ENCODE results near the gene ATP8B4.

The ATP8B4 gene

GRCh38 chr15:49832511-49832910, 286.5 kb downstream of the ATP8B4 start:
- Histone ChIP-seq H4K91ac (ENCODE audit: low read depth, low read length) (no peak overlapping the region), H4K12ac (ENCODE audit: low read depth, low read length) (no peak overlapping the region), H4K8ac (ENCODE audit: low read depth, low read length) (no peak overlapping the region), H3K9ac (ENCODE audit: low read length) (no peak overlapping the region), H2AFZ (ENCODE audit: insufficient read depth, low read length, poor library complexity) (no peak overlapping the region), H3K14ac (ENCODE audit: low read length) (no peak overlapping the region), H2AK5ac (ENCODE audit: low read length) (no peak overlapping the region), H3K79me1 (ENCODE audit: low read length) (peaks cover 3% of the 10 kb centered on the region), H2BK5ac (ENCODE audit: low read depth, low read length, poor library complexity) (no peak overlapping the region), H3K23ac (ENCODE audit: low read length) (no peak overlapping the region), H3K79me2 (ENCODE audit: control insufficient read depth, insufficient read depth, low read length, poor library complexity) (no peaks in the 10 kb centered on the region), H2BK120ac (ENCODE audit: insufficient read depth, low read length, poor library complexity) (no peak overlapping the region), H3K27me3 (ENCODE audit: insufficient read depth, low read length) (no peaks in the 10 kb centered on the region), H3K9me3 (ENCODE audit: insufficient read depth, low read depth, low read length) (no peaks in the 10 kb centered on the region), H3K36me3 (ENCODE audit: control insufficient read depth in 1 of 2, insufficient read depth in 2 of 2, low read length in 2 of 2) (no peaks in the 10 kb centered on the region), H2BK12ac (ENCODE audit: low read length) (peak overlapping the region; percentile 18), H3K4me1 (ENCODE audit: control insufficient read depth in 1 of 2, insufficient read depth in 2 of 2, low read length in 2 of 2) (peaks cover 4 to 10% of the 10 kb centered on the region in 2 experiments), H3K4ac (ENCODE audit: low read depth, low read length) (no peak overlapping the region), H3K4me2 (ENCODE audit: low read length) (no peak overlapping the region), H3K18ac (ENCODE audit: low read length) (no peak overlapping the region), H3K27ac (ENCODE audit: low read depth, low read length) (no peak overlapping the region), H3K4me3 (ENCODE audit: low read depth, low read length) (no peak overlapping the region)
- no CpG with 5 or more reads among the region's 8 CpGs for WGBS (ENCODE audit: extremely low coverage, insufficient coverage, insufficient read length)
- DNase-seq = peak; percentile 50 to 63

- peak; percentile 82 to 83 for DNase-seq
- peak overlapping the region; percentile 9 for H4K8ac ChIP-seq (ENCODE audit: low read depth, low read length)
- no peaks in the 10 kb centered on the region for H3K36me3 ChIP-seq (ENCODE audit: control insufficient read depth in 1 of 2, insufficient read depth in 2 of 2, low read length in 2 of 2)
- no peaks in the 10 kb centered on the region for H3K9me3 ChIP-seq (ENCODE audit: insufficient read depth, low read depth, low read length)
- H3K79me1 ChIP-seq (ENCODE audit: low read length) = peaks cover 3% of the 10 kb centered on the region
- H4K91ac ChIP-seq (ENCODE audit: low read depth, low read length) = no peak overlapping the region
- no peaks in the 10 kb centered on the region for H3K79me2 ChIP-seq (ENCODE audit: control insufficient read depth, insufficient read depth, low read length, poor library complexity)
- no peak overlapping the region for H3K9ac ChIP-seq (ENCODE audit: low read length)
- H4K12ac ChIP-seq (ENCODE audit: low read depth, low read length) = no peak overlapping the region
- peak overlapping the region; percentile 49 for H2AK5ac ChIP-seq (ENCODE audit: low read length)
- H3K18ac ChIP-seq (ENCODE audit: low read length) = no peak overlapping the region
- H3K27ac ChIP-seq (ENCODE audit: low read depth, low read length) = peak overlapping the region; percentile 46
- no peak overlapping the region for H3K14ac ChIP-seq (ENCODE audit: low read length)
- WGBS (ENCODE audit: extremely low coverage, insufficient coverage, insufficient read length) = no CpG with 5 or more reads among the region's 5 CpGs
- H2BK5ac ChIP-seq (ENCODE audit: low read depth, low read length, poor library complexity) = peak overlapping the region; percentile 31
- peaks cover 4 to 10% of the 10 kb centered on the region in 2 experiments for H3K4me1 ChIP-seq (ENCODE audit: control insufficient read depth in 1 of 2, insufficient read depth in 2 of 2, low read length in 2 of 2)
- no peaks in the 10 kb centered on the region for H3K27me3 ChIP-seq (ENCODE audit: insufficient read depth, low read length)
- H2BK12ac ChIP-seq (ENCODE audit: low read length) = peak overlapping the region; percentile 46
- no peak overlapping the region for H3K4me2 ChIP-seq (ENCODE audit: low read length)
- H2BK120ac ChIP-seq (ENCODE audit: insufficient read depth, low read length, poor library complexity) = peak overlapping the region; percentile 31
- H3K4me3 ChIP-seq (ENCODE audit: low read depth, low read length) = no peak overlapping the region
- no peak overlapping the region for H3K23ac ChIP-seq (ENCODE audit: low read length)
- no peak overlapping the region for H3K4ac ChIP-seq (ENCODE audit: low read depth, low read length)
- no peak overlapping the region for H2AFZ ChIP-seq (ENCODE audit: insufficient read depth, low read length, poor library complexity)
These were observed 287.6 kb downstream of the ATP8B4 start for GRCh38 chr15:49831206-49831965.

DNA sequence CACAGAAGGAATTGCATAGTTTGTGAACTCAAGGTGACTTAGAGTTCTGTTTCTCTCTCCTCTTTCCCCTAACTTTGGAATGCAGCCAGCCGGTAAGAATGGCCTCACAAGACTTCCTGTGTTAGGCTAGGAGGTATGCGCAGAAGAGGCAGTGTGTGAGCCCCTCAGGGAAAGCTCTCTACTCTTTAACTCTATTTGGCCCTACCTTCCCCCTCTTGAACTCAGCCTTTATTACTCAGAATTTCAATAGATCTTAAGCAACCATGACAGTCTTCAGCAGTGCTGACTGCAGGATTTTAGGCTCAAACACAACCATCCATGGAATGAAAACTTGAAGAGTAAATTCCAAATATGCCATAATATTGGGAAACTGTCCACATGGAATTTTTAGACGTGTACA, 288.6 kb downstream of the ATP8B4 start:
- DNase-seq = peak; percentile 6 to 73
- peaks cover 3% of the 10 kb centered on the region for H3K79me1 ChIP-seq (ENCODE audit: low read length)
- H4K12ac ChIP-seq (ENCODE audit: low read depth, low read length) = no peak overlapping the region
- H3K4ac ChIP-seq (ENCODE audit: low read depth, low read length) = no peak overlapping the region
- H3K27ac ChIP-seq (ENCODE audit: low read depth, low read length) = peak overlapping the region; percentile 53
- H3K4me3 ChIP-seq (ENCODE audit: low read depth, low read length) = no peak overlapping the region
- no peak overlapping the region for H2BK12ac ChIP-seq (ENCODE audit: low read length)
- no peaks in the 10 kb centered on the region for H3K79me2 ChIP-seq (ENCODE audit: control insufficient read depth, insufficient read depth, low read length, poor library complexity)
- H3K27me3 ChIP-seq (ENCODE audit: insufficient read depth, low read length) = no peaks in the 10 kb centered on the region
- no CpG with 5 or more reads among the region's 3 CpGs for WGBS (ENCODE audit: extremely low coverage, insufficient coverage, insufficient read length)
- H3K9me3 ChIP-seq (ENCODE audit: insufficient read depth, low read depth, low read length) = no peaks in the 10 kb centered on the region
- H3K4me2 ChIP-seq (ENCODE audit: low read length) = no peak overlapping the region
- no peak overlapping the region for H2BK5ac ChIP-seq (ENCODE audit: low read depth, low read length, poor library complexity)
- H3K23ac ChIP-seq (ENCODE audit: low read length) = no peak overlapping the region
- H3K36me3 ChIP-seq (ENCODE audit: control insufficient read depth in 1 of 2, insufficient read depth in 2 of 2, low read length in 2 of 2) = no peaks in the 10 kb centered on the region
- H2AK5ac ChIP-seq (ENCODE audit: low read length) = no peak overlapping the region
- no peak overlapping the region for H4K8ac ChIP-seq (ENCODE audit: low read depth, low read length)
- H4K91ac ChIP-seq (ENCODE audit: low read depth, low read length) = no peak overlapping the region
- no peak overlapping the region for H2BK120ac ChIP-seq (ENCODE audit: insufficient read depth, low read length, poor library complexity)
- no peak overlapping the region for H3K14ac ChIP-seq (ENCODE audit: low read length)
- H2AFZ ChIP-seq (ENCODE audit: insufficient read depth, low read length, poor library complexity) = no peak overlapping the region
- H3K4me1 ChIP-seq (ENCODE audit: control insufficient read depth in 1 of 2, insufficient read depth in 2 of 2, low read length in 2 of 2) = peaks cover 4 to 10% of the 10 kb centered on the region in 2 experiments
- H3K18ac ChIP-seq (ENCODE audit: low read length) = no peak overlapping the region
- H3K9ac ChIP-seq (ENCODE audit: low read length) = no peak overlapping the region

GRCh38 chr15:49827311-49827710, 291.7 kb downstream of the ATP8B4 start:
- no peaks in the 10 kb centered on the region for H3K9me3 ChIP-seq (ENCODE audit: insufficient read depth, low read depth, low read length)
- H3K4me1 ChIP-seq (ENCODE audit: control insufficient read depth in 1 of 2, insufficient read depth in 2 of 2, low read length in 2 of 2) = peaks cover 4 to 10% of the 10 kb centered on the region in 2 experiments
- peaks cover 3% of the 10 kb centered on the region for H3K79me1 ChIP-seq (ENCODE audit: low read length)
- no peak overlapping the region for H3K4me3 ChIP-seq (ENCODE audit: low read depth, low read length)
- H2BK12ac ChIP-seq (ENCODE audit: low read length) = no peak overlapping the region
- no peak overlapping the region for H2AFZ ChIP-seq (ENCODE audit: insufficient read depth, low read length, poor library complexity)
- no peak overlapping the region for H4K91ac ChIP-seq (ENCODE audit: low read depth, low read length)
- DNase-seq = no peak
- no peak overlapping the region for H4K12ac ChIP-seq (ENCODE audit: low read depth, low read length)
- H3K14ac ChIP-seq (ENCODE audit: low read length) = no peak overlapping the region
- no peak overlapping the region for H3K9ac ChIP-seq (ENCODE audit: low read length)
- H2BK5ac ChIP-seq (ENCODE audit: low read depth, low read length, poor library complexity) = no peak overlapping the region
- no peaks in the 10 kb centered on the region for H3K36me3 ChIP-seq (ENCODE audit: control insufficient read depth in 1 of 2, insufficient read depth in 2 of 2, low read length in 2 of 2)
- H2BK120ac ChIP-seq (ENCODE audit: insufficient read depth, low read length, poor library complexity) = no peak overlapping the region
- H3K4me2 ChIP-seq (ENCODE audit: low read length) = no peak overlapping the region
- H3K27ac ChIP-seq (ENCODE audit: low read depth, low read length) = no peak overlapping the region
- WGBS (ENCODE audit: extremely low coverage, insufficient coverage, insufficient read length) = no CpG with 5 or more reads among the region's 1 CpG
- no peak overlapping the region for H3K4ac ChIP-seq (ENCODE audit: low read depth, low read length)
- no peaks in the 10 kb centered on the region for H3K27me3 ChIP-seq (ENCODE audit: insufficient read depth, low read length)
- H2AK5ac ChIP-seq (ENCODE audit: low read length) = no peak overlapping the region
- H3K18ac ChIP-seq (ENCODE audit: low read length) = no peak overlapping the region
- H3K23ac ChIP-seq (ENCODE audit: low read length) = no peak overlapping the region
- H3K79me2 ChIP-seq (ENCODE audit: control insufficient read depth, insufficient read depth, low read length, poor library complexity) = no peaks in the 10 kb centered on the region
- no peak overlapping the region for H4K8ac ChIP-seq (ENCODE audit: low read depth, low read length)
